ENCODE measurements around the gene SNED1. TPM values are rescaled to one million over a fixed set of nuclear protein-coding genes. Genes with fewer than 3 reads are reported as not detected.

The SNED1 gene
- 35.5 and 53.1 TPM in 2 replicates for total RNA-seq (2014; rRNA removed)
- 6.3 TPM for polyA plus RNA-seq (2012)

DNA sequence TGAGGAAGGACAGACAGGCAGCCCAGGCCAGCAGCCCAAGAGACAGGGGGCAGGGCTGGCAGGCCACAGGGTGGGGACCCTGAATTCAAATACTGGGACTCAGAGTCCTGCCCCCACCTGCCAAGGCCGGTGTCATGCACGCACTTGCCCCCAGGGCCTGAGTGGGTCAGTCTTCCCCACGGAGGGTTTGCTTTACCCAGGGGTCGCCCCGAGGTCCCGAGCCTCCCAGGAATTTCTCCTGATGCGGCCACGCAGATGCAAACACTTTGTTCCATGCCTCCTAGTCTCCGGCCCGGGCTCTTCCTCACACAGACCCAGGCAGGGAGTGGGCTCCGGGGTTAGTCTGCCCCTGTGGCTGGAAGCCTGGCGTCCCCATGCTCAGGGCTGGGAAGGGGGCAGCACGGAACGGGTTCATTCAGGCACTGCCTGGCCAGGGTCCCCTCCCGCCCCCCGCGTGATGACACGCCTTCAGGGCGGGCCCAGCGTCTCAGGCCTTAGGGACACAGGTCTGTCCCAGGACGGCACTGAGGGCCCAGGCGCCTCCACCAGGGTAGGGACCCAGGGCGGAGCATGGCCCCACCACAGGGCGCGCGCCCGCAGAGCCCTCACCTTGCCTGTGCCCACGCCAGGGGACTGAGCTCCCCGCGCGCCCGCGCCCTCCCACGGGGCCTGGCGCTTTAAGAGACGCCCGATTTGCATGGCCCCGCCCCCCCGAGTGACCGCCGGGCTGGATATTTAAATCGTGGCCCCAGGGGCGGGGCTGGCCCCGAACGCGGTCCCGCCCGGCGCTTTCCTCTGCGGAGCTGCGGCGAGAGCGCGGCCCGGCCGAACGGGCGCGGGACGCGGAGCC, at the start of gene SNED1:
Gene SNED1, plus strand, starts transcription at position 763 of the 850 bp plus-strand sequence. CDS start 220 bp downstream, outside the sequence.
- peak; percentile 83 for DNase-seq (ENCODE audit: low read depth)

DNA sequence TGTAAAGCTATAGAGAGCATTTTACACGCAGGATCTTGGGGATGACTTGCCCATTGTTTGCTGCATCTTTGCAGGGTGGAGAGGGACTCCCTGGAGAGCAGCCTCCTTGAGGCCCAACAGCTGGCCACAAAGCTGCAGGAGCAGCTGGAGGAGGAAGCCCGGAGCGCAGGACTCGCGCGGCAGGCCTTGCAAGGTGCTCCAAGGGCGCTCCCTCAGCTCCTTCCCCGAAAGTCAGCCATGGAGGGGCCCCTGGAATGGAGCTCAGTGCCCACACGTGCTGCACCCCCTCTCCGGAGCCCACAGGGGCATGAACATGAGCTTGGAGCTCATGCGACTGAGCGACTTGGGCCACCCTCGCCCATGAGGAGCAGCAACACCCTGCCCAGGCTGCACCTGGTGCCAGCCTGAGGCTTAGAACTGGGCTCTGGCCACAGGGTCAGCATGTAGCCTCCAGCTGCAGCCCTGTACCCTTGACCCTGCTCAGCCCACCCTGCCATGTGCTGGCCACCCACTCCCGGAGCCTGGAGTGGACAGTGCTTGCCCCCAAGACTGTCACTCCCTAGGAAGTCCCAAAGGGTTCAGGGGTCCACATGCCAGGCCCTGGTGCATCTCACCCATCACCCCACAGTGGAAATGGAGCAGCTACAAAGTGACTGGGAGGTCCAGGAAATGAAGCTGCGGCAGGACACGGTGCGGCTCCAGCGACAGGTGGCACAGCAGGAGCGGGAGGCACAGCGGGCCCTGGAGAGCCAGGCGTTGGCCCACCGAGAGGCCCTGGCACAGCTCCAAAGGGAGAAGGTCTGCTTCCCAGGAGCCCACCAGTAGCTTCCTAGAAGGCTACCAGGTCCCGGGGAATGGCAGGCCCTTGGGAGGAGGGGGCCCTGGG, 49.3 kb upstream of the SNED1 start:
- no peak for DNase-seq (ENCODE audit: low read depth)

DNA sequence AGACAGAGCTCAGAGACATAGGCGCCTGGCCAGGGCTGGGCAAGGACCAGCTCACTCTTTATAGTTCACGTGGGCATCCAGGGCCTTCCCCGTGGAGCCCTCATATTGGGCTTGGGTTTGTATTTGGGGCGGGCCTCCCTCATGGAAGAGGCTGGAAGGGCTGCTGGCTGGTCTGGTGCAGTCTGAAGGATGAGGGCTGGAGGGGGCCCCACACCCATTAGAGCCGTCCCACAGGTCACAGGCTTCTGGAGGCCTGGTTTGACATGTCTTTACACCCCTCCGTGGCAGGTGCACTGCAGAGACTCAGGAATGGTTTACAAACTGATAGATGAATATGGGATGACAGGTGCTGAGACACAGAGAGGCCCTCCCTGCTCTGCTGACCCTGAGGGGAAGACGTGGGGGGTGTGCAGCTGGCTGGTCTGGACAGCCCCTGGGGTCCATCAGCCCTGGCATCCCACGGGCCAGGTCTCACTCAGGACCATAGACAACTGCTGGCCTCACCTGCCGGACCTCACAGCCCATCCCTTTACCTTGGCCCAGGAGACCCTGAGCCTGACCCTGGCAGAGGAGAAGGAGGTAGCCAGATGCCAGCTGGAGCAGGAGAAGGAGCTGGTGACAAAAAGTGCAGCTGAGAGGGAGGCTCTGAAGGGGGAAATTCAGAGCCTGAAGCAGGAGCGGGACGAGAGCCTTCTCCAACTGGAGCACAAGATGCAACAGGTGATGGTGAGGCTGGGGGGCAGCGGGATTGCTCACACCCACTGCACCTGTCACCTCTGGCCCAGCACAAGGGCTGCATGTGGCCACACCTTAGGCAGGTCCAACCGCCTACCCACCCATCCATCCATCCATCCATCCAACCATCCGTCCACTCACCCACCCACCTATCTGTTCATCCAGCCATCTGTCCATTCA, 48.4 kb upstream of the SNED1 start:
- DNase-seq (ENCODE audit: low read depth), result no peak

DNA sequence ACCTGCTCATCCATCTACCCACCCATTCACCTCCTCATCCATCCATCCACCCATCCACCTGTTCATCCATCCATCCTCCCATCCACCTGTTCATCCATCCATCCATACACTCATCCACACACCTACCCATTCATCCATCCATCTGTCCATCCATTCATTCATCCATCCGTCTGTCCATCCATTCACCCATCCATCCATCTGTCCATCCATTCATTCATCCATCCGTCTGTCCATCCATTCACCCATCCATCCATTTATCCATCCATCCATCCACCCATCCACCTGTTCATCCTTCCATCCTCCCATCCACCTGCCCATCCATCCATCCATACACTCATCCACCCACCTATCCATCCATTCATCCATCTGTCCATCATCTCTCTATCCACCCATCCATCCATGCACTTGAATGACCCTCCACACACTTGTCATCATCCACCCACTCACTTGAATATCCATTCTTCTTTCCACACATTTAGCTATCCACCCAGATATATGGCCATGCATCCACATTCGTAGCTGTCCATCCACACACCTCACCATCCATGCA, 47.3 kb upstream of the SNED1 start:
- no peak for DNase-seq (ENCODE audit: low read depth)

GRCh38 chr2:240952496-240953246, 45.7 kb upstream of the SNED1 start:
- no peak for DNase-seq (ENCODE audit: low read depth)

DNA sequence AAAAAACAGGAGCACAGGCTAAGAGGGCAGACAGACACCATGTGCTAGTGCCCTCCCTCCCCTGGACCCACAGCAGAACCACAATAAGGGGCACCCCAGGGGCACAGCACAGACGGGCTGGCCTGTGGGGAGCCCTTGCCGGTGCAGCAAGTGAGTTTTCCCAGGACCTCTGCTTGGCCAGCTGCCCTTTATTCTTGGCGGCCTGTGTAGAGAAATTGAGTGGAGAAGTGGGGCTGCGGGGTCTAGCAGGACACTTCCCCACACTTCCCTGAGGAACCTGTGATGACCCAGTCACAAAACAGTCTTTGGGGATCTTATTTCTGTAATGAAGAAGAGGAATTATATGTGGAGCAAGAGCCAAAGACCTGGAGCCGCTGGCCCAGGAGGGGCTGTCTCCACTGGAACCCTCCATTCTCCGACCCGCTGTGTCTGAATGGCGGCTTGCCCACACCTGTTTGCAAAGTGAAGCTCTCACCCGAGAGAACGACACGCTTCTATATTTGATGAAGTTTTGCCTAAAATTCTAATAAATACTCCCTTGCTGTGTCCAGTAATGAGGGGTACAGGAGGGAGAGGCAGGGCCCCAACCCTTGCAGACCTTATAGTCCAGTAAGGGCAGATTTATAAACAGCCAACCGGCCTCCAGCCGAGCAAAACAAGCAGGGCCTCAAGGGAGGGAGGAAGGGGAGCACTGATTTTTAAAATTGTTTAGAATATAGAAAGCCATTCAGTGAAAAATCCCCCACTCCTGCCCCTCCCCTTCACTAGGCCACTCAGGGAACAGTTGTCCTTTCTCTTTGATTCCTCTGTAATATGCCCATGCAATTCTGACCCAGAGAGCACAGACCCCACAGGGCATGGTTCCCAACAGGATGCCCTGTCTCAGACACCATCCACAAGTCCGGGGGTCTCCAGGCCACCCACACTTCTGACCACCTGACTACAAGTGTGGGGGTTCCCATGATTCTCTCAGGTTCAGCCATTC, 44.7 kb upstream of the SNED1 start:
- no peak for DNase-seq (ENCODE audit: low read depth)

GRCh38 chr2:240954436-240955305, 43.7 kb upstream of the SNED1 start:
- no peak for DNase-seq (ENCODE audit: low read depth)

GRCh38 chr2:240955306-240956170, 42.9 kb upstream of the SNED1 start:
- DNase-seq (ENCODE audit: low read depth), result no peak

DNA sequence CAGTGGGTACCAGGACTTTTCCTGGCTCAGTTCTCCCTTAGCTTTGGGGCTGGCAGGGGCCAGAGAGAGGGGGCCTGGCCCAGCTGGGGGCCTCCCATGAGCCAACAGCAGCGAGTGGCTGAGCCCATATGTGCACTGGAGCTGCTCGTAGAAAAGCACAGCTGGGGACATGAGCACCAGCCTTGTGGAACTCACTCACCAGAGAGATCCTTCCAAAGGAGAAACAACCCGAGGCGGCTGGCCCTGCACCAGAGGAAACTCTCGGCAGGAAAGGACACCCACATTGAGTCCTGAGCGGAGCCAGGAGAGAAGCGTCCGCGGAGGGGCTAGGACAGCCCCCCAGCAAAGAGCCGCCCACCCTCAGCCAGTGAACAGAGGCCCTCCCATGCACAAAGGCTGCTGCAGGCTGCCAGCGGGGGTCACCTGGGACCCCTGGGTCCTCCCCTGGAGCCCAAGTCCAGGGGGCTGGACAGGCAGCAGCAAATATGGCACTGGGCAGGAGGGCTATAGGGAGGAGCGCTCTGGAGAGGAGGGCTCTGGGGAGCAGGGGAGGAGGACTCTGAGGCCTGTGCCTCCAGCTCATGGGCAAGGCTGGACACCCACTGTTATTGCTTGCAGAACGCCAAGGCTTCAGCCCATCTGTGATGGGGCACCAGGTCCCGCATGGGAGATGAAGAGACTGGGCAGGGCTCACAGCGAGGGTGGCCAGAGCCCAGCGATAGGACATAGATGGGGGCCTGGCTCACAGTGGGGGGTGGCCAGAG, 42.1 kb upstream of the SNED1 start:
- DNase-seq (ENCODE audit: low read depth), result no peak

DNA sequence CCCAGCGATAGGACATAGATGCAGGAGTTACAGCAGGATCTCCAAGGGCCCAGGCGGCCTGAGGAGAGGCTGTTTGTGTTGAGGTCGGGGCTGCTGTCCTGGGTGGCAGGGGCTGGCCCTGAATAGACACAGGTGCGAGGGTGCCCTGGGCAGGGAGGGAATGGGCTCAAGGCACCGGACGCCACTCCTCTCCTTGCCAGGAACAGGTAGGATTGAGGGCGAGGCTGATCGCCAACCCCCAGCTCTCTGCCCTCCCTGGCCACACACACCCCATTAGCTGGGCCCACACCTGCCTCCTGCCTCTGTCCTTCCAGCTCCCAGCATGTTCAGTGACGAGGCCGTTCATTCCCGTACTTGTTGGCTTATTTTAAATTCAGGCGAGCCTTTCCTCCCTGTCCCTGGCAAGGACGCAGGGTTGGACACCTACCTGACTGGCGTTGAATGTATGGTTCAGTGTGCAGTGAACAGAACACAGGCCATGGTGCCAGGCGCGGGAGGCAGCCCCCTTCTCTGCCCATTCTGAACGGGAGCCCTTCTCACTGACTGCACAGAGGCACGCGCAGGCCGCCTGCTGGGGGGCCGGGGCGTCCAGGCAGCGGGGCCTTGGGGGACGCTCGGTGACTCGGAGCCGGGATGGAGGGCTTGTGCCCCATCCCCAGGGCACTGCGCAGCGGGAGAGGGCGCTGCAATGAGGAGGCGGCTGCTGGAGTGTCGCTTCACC, 41.3 kb upstream of the SNED1 start:
- DNase-seq (ENCODE audit: low read depth), result no peak

GRCh38 chr2:240957656-240958365, 40.6 kb upstream of the SNED1 start:
- DNase-seq (ENCODE audit: low read depth), result no peak

DNA sequence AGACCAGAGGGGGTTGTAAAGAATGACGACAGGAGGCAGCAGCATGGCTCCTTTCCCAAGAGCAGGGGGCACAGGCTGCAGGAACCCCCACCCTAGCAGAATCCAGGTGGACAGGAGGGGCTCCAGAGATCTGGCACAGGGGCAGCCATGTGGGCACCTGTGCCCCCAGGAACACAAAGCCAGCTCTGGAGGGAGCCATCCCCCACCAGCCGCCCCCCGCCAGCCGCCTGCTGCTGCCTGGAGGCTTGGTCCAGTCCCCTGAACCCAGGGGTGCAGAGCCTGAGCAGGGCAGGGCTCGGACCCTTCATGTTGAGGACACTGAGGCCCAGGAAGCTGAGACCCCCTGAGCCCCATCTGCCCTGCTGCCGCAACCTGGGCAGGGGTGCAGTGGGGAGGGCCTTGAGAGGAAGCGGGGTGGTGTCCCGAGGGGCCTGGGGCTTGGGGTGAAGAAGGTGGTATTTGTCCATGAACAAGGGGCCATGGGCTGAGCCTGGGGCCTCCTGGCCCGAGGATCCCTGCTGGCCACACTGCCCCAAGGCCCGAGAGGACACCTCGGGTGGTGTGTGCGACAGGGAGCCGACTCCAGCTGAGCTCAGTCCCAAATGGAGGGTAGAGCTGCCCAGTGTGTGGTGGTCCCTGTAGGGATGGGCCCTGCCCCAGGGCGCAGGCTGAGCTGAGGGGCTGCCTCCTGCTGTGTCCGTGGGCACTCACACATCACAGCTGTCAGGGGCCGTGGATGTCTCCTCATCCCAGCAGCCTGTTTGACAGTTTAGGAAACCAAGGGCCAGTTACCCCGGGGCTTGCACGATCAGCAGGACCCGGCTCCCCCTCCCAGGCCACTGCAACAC, 39.8 kb upstream of the SNED1 start:
- DNase-seq (ENCODE audit: low read depth), result no peak

DNA sequence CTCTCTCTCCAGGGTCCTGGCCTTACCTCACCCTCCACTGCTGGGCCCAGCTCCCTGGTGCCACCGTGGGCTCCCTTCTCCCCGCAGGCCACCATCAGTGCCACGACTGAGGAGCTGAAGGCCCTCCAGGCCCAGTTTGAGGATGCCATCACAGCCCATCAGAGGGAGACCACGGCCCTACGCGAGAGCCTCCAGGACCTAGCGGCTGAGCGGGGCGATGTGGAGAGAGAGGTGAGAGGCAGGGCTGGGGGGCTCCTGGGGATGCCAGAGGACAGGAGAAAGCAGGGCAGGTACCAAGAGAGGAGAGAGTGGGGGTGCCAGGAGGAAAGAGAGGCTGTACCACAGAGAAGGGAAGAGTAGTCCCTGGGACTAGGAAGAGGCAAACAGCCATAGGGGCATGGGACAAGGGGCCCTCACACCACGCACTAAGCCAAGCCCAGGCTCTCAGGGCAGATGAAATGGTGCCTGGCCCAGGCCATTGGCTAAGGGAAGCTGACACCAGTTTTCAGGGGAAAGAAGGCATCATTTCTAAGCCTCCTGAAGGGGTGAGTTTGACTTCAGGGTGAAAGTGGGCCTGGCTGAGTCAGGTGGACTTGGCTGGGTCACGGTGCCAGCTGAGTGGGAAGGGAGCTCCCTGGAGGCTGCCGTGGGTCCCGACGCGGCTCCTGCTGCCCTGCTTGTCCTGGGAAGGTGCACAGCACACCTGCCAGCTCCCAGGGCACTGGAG, 39.0 kb upstream of the SNED1 start:
- DNase-seq (ENCODE audit: low read depth), result no peak
